ACC112 (cell line): ENCODE data around the gene TNFAIP8.

Source experiments
- H2AFZ ChIP-seq: fragments of 200-600 bp; sonication (generic); one replicate; pipeline ENCODE4 v1.6.0; 2017; ENCODE audit warnings: antibody characterized with exemption, low read length; ENCODE audit not compliant: unreplicated experiment
- H3K27ac ChIP-seq: fragments of 200-600 bp; sonication (generic); 2 replicates; pipeline ENCODE4 v1.5.1; 2014; ENCODE audit warnings: low read depth, mild to moderate bottlenecking, antibody characterized with exemption, low read length, moderate library complexity
- H3K27me3 ChIP-seq: fragments of 200-600 bp; sonication (generic); 2 replicates; pipeline ENCODE4 v1.6.1; 2014; ENCODE audit warnings: mild to moderate bottlenecking, antibody characterized with exemption, low read length, moderate library complexity, mixed read lengths; ENCODE audit not compliant: insufficient read depth
- H3K36me3 ChIP-seq: fragments of 200-600 bp; sonication (generic); 2 replicates; pipeline ENCODE4 v1.6.1; 2016; ENCODE audit warnings: mild to moderate bottlenecking, antibody characterized with exemption, low read length, moderate library complexity, mixed read lengths; ENCODE audit not compliant: insufficient read depth
- H3K4me1 ChIP-seq: fragments of 200-600 bp; sonication (generic); one replicate; pipeline ENCODE4 v1.6.1; 2016; ENCODE audit warnings: low read length, mixed read lengths; ENCODE audit not compliant: insufficient read depth, unreplicated experiment, control insufficient read depth
- H3K4me3 ChIP-seq: fragments of 200-600 bp; sonication (generic); 2 replicates; pipeline ENCODE4 v1.5.1; 2014; ENCODE audit warnings: mild to moderate bottlenecking, low read depth, low read length
- H3K79me2 ChIP-seq: fragments of 200-600 bp; sonication (generic); one replicate; pipeline ENCODE4 v1.6.0; 2016; ENCODE audit warnings: low read length; ENCODE audit not compliant: control insufficient read depth, unreplicated experiment, insufficient read depth

The TNFAIP8 gene

DNA sequence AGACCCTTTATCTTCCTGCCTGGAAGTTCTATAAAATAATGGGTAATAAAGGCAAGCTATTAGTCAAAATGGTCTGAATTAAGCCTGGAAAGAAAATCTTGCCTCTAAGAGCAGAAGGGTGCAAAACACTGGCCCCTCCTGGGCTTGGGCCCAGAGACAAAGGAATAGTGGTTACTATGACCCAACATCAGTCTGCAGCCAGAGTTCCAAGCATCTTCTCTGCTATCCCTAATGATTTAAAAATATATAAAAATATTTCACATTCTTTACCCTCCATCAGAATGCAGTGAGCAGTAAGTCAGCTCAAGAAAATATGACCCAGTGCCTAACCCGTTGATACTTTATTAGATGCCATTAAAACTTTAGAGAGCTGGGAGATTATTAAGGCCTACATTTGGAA lies 14.7 kb downstream of the TNFAIP8 start:
- H2AFZ ChIP-seq, result no peak overlapping the region
- H3K27ac ChIP-seq, result no peak overlapping the region
- no peaks in the 10 kb centered on the region for H3K36me3 ChIP-seq
- H3K79me2 ChIP-seq, result peaks cover 5% of the 10 kb centered on the region
- no peaks in the 10 kb centered on the region for H3K27me3 ChIP-seq
- no peak overlapping the region for H3K4me3 ChIP-seq
- H3K4me1 ChIP-seq, result peaks cover 28% of the 10 kb centered on the region

DNA sequence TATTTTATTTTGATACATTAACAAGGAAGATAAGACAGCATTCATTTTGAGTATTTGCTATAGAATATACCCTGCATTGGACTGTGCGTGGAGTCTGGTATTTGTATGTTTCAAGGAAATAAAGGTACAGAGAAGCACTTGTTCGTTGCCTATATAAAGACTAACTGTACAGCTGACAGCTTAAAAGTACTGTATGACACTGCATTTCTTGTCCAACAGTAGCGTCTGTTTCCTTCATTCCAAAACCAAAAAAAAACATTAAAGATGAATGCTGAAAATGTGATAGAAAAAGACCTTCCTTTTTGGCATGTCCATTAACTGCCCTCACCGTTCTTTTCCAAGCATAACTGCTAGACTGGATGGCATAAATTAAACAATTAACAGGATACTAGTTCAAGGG lies 15.3 kb downstream of the TNFAIP8 start:
- H3K27ac ChIP-seq, result no peak overlapping the region
- H3K79me2 ChIP-seq, result peaks cover 5% of the 10 kb centered on the region
- H3K4me3 ChIP-seq, result no peak overlapping the region
- no peaks in the 10 kb centered on the region for H3K27me3 ChIP-seq
- no peak overlapping the region for H2AFZ ChIP-seq
- no peaks in the 10 kb centered on the region for H3K36me3 ChIP-seq
- peaks cover 21% of the 10 kb centered on the region for H3K4me1 ChIP-seq

DNA sequence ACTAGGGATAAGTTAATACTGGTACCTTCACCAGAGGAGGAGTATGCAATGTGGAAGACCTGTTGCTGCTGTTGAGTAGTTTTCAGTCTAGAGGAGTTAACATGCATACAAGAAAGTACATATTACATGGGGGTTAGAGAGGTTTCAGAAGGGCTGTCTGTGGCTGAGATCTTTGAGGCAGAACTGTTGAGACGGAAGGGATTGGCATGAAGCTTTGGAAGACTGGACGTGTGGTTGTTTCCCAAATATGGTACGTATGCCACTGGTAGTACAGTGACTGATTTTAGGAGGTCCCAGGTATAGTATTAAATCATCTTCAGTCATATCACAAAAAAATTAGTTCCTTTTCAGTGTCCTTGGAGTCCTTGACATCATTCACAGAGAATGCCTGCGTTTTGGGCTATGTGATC lies 17.6 kb downstream of the TNFAIP8 start:
- Histone ChIP-seq H3K4me3 (no peak overlapping the region), H3K27me3 (no peaks in the 10 kb centered on the region), H2AFZ (no peak overlapping the region), H3K36me3 (no peaks in the 10 kb centered on the region), H3K4me1 (peaks cover 2% of the 10 kb centered on the region), H3K27ac (no peak overlapping the region), H3K79me2 (peaks cover 5% of the 10 kb centered on the region)

DNA sequence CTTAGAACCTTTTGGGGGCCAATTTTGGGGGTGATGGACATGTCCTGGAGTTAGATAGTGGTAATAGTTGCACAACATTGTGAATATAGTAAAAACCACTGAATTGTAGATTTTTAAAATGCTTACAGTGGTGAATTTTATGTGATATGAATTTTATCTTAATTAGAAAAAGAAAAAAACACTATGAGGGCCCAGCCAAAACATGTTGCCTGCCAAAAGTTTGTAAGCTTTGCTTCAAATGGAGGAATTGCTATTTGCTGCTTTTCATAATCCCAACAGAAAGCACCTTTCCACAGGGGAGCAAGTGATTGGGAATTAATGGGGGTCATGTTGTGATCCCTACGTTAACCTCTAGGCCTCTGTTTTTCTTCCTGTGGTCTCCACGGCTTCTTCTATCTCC lies 19.1 kb downstream of the TNFAIP8 start:
- Histone ChIP-seq H3K36me3 (no peaks in the 10 kb centered on the region), H3K4me1 (no peaks in the 10 kb centered on the region), H2AFZ (no peak overlapping the region), H3K4me3 (no peak overlapping the region), H3K27me3 (no peaks in the 10 kb centered on the region), H3K27ac (no peak overlapping the region), H3K79me2 (no peaks in the 10 kb centered on the region)

DNA sequence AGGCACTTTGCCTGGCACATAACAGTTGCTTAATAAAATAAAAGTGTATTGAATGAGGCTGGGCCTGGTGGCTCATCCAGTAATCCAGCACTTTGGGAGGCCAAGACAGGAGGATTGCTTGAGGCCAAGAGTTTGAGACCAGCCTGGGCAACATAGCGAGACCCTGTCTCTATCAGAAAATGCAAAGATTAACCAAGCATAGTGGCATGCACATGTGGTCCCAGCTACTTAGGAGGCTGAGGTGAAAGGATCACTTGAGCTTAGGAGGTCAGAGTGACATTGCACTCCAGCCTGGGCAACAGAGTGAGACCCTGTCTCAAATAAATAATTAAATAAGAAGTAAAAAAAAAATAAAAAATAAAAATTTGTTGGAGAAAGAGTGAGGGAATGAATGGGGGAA lies 21.2 kb downstream of the TNFAIP8 start:
- H3K27ac ChIP-seq, result no peak overlapping the region
- no peaks in the 10 kb centered on the region for H3K4me1 ChIP-seq
- H2AFZ ChIP-seq, result no peak overlapping the region
- no peaks in the 10 kb centered on the region for H3K79me2 ChIP-seq
- H3K27me3 ChIP-seq, result no peaks in the 10 kb centered on the region
- no peak overlapping the region for H3K4me3 ChIP-seq
- H3K36me3 ChIP-seq, result no peaks in the 10 kb centered on the region

DNA sequence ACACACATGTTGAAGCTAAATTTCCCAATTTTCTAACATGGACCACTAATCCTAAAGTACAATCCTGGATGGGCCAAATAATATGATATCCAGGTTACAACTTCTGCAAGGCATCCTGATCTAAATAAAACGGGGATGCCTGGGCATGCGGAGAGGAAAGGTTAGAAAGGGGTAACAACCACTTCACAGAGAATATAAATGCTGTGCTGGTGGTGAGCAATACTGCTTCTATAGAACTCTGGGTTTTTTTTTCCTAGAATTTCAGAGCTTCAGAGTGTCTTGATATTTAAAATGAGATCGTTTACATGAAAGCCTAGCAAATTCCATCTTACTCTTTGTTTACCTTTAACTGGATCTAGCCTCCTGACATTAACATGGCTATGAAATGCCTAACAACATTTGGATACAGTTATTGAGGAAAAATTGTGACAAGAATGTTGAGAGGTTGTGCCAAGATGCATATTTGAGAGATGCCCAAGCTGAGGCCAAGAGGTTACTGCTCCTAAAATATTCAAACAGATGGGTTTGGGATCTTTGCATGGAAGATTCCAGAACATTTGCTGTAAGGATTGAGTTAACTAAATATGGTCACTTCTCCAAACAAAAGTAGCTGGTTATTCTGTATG lies 22.4 kb downstream of the TNFAIP8 start:
- Histone ChIP-seq H3K27me3 (no peaks in the 10 kb centered on the region), H3K27ac (no peak overlapping the region), H3K4me3 (no peak overlapping the region), H3K79me2 (no peaks in the 10 kb centered on the region), H3K4me1 (no peaks in the 10 kb centered on the region), H2AFZ (no peak overlapping the region), H3K36me3 (no peaks in the 10 kb centered on the region)

DNA sequence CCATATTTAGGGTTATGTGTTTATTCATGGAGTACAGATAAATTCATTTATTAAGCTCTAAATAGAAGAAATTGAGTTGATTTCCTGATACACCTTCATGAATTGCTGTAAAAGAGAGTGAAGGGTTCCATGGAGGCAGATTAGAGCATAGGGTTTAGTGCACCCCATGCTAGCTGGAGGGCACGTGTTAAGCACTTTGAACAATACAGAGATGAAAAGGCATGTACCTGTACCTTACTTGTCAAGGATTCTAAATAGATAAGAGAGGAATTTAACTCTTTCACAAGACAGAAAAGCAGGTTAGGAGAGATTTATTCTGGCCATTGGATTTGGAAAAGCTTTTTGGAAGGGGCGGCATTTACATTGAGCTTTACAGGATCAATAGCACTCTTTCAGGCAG lies 23.3 kb downstream of the TNFAIP8 start:
- no peak overlapping the region for H3K27ac ChIP-seq
- H3K36me3 ChIP-seq, result no peaks in the 10 kb centered on the region
- H3K4me1 ChIP-seq, result no peaks in the 10 kb centered on the region
- no peaks in the 10 kb centered on the region for H3K79me2 ChIP-seq
- no peak overlapping the region for H3K4me3 ChIP-seq
- no peaks in the 10 kb centered on the region for H3K27me3 ChIP-seq
- no peak overlapping the region for H2AFZ ChIP-seq

DNA sequence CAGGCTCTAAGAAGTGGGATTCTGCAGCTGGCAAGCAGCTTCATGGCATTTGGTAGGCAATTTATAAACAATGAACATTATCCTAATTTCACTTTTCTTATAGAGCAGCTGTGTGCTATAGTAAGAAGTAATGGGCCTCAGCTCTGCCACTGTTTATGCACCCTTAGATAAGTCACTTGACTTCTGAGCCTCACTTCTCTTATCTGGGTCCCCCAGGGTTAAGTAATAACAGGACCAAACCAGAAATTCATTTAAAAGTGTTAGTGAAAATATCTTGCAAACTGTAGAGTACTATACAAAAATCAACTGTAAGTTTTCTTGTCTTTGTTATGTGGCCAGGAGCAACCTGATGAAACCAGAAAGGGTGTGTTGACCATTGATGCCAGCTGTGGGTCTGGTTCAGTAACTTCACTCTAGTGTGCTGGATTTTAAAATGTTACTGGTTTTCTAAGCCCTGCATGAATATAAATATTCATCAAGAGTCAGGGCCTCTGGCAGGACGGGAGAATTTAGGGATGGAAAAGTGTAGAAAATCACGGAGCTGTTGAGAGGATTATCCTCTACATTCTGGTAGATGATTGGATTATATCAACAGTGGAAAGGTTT lies 24.2 kb downstream of the TNFAIP8 start:
- Histone ChIP-seq H2AFZ (no peak overlapping the region), H3K36me3 (no peaks in the 10 kb centered on the region), H3K27ac (no peak overlapping the region), H3K27me3 (no peaks in the 10 kb centered on the region), H3K79me2 (no peaks in the 10 kb centered on the region), H3K4me3 (no peak overlapping the region), H3K4me1 (no peaks in the 10 kb centered on the region)

DNA sequence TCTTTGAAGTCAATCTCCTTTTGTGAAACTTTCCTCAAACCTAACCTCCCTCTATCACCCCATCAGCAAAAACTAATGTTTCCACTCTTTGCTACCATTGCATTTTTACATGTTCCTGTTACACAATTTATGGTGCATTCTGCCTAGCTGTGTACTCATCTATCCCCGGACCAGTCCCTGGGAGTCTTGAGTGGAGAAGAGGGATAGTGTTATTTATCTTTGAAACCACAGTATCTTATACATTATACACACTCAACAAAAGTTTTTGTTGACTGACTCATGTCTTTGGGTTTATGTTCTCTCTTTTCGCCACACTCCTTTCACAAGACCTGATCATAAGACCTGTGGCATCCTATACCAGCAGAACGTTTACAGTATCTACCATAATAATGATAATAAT lies 26.4 kb downstream of the TNFAIP8 start:
- no peaks in the 10 kb centered on the region for H3K36me3 ChIP-seq
- no peak overlapping the region for H2AFZ ChIP-seq
- no peaks in the 10 kb centered on the region for H3K27me3 ChIP-seq
- H3K27ac ChIP-seq, result no peak overlapping the region
- no peaks in the 10 kb centered on the region for H3K79me2 ChIP-seq
- peaks cover 4% of the 10 kb centered on the region for H3K4me1 ChIP-seq
- H3K4me3 ChIP-seq, result no peak overlapping the region

DNA sequence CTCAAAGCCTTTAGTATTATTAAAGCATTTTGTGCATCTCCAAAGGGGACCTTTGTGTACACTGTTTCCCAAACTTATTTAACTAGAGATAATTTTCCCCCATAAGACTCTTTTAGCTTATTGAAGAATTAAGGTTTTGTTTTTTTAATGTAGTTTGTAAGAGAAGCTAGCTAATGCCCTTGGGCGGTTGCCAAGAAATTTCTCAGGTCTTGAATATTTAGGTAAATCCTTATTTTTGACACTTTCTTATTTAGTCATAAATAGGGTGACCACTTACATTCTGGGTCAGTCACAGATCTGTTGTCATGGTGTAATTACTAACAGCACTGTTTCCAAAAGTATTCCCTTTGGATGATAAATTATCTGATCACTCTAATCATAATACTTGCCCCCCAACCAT lies 27.2 kb downstream of the TNFAIP8 start:
- no peaks in the 10 kb centered on the region for H3K27me3 ChIP-seq
- H3K79me2 ChIP-seq, result no peaks in the 10 kb centered on the region
- H3K4me1 ChIP-seq, result peaks cover 8% of the 10 kb centered on the region
- H2AFZ ChIP-seq, result no peak overlapping the region
- H3K27ac ChIP-seq, result no peak overlapping the region
- no peaks in the 10 kb centered on the region for H3K36me3 ChIP-seq
- H3K4me3 ChIP-seq, result no peak overlapping the region

DNA sequence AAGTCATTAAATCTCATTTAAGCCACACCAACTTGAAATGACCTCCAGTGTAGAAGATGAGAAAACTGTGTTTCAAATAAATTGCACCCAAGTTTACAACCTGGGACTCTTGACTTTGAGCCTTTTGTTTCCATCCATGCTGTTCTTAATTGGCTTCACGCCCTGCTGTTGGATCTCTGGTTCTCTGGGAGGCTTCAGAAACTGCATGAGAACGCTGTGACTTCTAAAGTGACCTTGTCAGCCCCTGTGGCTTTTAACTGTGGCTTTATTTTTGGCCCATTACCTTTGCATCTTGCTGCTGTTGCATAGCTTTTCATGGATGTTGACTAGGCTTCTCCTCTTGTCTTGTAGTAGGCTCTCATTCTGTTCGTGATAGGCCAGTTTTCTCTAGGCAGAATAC lies 29.3 kb downstream of the TNFAIP8 start:
- no peak overlapping the region for H3K27ac ChIP-seq
- H3K27me3 ChIP-seq, result no peaks in the 10 kb centered on the region
- H2AFZ ChIP-seq, result no peak overlapping the region
- no peak overlapping the region for H3K4me3 ChIP-seq
- H3K4me1 ChIP-seq, result peaks cover 19% of the 10 kb centered on the region
- H3K79me2 ChIP-seq, result no peaks in the 10 kb centered on the region
- H3K36me3 ChIP-seq, result no peaks in the 10 kb centered on the region
